ENCODE data around the gene PIGR.
A peak's percentile ranks its signal among the peaks of the same experiment; 100 is the strongest.

The PIGR gene

DNA sequence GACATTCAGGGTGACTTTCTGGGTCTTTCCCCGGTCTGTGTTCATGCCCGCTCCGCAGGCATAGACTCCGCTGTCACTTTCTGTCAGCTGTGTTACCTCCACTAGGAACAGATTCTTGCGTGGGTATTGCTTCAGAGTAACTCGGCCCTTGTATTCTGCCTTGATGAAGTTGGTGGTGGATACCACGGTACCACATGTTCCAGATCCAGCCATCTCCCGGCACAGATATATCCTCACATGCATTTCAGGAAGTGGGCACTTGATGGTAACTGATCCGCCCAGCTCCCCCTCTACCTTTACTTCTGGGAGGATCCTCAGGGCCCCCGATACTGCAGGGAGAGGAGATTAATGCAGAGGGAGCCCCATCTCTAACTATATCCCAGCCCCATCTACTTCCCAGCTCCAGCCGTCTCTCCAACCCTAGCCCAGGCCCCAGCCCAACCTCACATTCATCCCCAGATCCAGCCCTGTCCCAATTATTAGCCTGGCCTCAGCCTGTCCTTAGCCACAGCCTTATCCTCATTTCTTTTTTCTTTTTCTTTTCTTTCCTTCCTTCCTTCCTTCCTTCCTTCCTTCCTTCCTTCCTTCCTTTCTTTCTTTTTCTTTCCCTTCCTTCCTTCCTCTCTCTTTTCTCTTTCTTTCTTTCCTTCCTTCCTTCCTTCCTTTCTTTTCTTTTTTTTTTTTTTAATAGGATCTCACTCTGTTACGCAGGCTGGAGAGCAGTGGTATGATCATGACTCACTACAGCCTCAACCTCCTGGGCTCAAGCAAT, 32.3 kb downstream of the PIGR start:
- Histone ChIP-seq H3K27me3 (ENCODE audit: control insufficient read depth in 1 of 2, insufficient read depth in 2 of 2, low read length in 2 of 2) (peaks cover 7 to 8% of the 10 kb centered on the region in 2 donors), H3K9ac (ENCODE audit: low read depth in 1 of 2, low read length in 2 of 2) (no peak overlapping the region), H3K4me3 (ENCODE audit: low read depth in 1 of 2, low read length in 2 of 2) (no peak overlapping the region), H3K4me1 (ENCODE audit: control insufficient read depth in 1 of 2, insufficient read depth in 2 of 2, low read length in 2 of 2) (peaks cover 7% of the 10 kb centered on the region in 2 donors), H3K36me3 (ENCODE audit: control insufficient read depth in 1 of 2, insufficient read depth in 2 of 2, low read length in 2 of 2) (no peaks in the 10 kb centered on the region), H3K27ac (ENCODE audit: low read depth, low read length) (no peak overlapping the region), H3K9me3 (ENCODE audit: control insufficient read depth in 1 of 2, low read length in 2 of 2) (no peaks in the 10 kb centered on the region)

DNA sequence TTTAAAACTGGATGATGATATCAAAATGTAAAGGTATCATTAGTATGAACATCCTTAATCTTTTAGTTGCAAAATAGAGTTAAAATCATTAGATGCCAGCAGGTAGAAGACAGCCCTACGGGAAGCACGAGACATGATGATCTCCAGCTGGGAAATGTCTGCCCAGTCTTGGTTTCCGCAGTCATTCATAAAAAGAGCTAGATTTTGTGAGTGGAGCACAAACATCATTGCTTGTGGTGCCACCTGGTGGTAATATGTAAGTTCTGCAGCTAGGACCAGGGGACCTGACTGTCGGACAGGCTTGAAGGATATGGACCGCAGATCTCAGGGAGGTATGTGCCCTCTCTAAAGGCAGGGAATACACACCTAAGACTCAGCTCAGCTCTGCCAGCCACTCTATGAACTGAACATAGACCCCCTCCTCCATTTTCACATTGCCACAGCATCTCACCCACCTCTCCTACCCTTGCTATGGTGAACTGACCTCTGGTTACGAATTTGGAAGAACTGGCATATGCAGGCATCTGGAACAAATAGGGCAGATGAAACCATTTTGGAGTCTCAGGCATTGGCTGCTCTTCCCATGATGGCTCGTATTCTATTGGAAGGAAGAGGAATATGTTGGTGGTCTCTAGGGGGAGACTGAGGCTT, 33.7 kb downstream of the PIGR start:
- no peak overlapping the region for H3K9ac ChIP-seq (ENCODE audit: low read depth in 1 of 2, low read length in 2 of 2)
- H3K4me3 ChIP-seq (ENCODE audit: low read depth in 1 of 2, low read length in 2 of 2): no peak overlapping the region
- H3K4me1 ChIP-seq (ENCODE audit: control insufficient read depth in 1 of 2, insufficient read depth in 2 of 2, low read length in 2 of 2): peaks cover 7 to 9% of the 10 kb centered on the region in 2 donors
- peaks cover 7 to 8% of the 10 kb centered on the region in 2 donors for H3K27me3 ChIP-seq (ENCODE audit: control insufficient read depth in 1 of 2, insufficient read depth in 2 of 2, low read length in 2 of 2)
- H3K27ac ChIP-seq (ENCODE audit: low read depth, low read length): no peak overlapping the region
- no peaks in the 10 kb centered on the region for H3K9me3 ChIP-seq (ENCODE audit: control insufficient read depth in 1 of 2, low read length in 2 of 2)
- H3K36me3 ChIP-seq (ENCODE audit: control insufficient read depth in 1 of 2, insufficient read depth in 2 of 2, low read length in 2 of 2): no peaks in the 10 kb centered on the region

DNA sequence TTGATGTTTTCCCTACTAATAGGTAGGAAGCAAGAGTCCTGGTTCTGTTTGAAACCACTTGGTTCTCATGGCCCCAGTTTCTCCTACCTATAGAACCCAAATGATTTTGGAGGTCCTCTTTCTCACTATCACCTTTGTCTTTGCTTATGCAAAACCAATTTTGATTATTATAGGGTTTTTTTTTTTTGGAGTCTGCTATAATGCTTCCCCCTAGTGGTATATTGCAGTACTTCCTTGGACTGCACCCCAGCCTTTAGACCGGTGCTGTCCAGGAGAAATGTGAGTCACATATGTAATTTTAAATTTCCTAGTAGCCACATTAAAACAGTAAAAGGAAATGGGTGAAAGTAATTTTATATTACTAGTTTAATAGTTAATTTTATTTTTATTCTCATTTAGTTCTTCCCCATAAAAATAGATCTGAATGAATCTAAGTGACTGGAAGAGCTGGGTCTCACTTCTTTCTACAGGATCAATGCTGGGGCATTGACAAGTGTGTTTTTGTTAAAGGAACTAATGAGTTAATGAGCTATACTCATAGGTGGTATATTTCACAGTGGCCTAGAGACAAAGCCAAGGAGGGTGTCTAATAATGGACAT, 35.1 kb downstream of the PIGR start:
- Histone ChIP-seq H3K4me1 (ENCODE audit: control insufficient read depth in 1 of 2, insufficient read depth in 2 of 2, low read length in 2 of 2) (peaks cover 7 to 9% of the 10 kb centered on the region in 2 donors), H3K9ac (ENCODE audit: low read depth in 1 of 2, low read length in 2 of 2) (no peak overlapping the region), H3K27me3 (ENCODE audit: control insufficient read depth in 1 of 2, insufficient read depth in 2 of 2, low read length in 2 of 2) (peaks cover 7 to 8% of the 10 kb centered on the region in 2 donors), H3K4me3 (ENCODE audit: low read depth in 1 of 2, low read length in 2 of 2) (no peak overlapping the region), H3K9me3 (ENCODE audit: control insufficient read depth in 1 of 2, low read length in 2 of 2) (no peaks in the 10 kb centered on the region), H3K36me3 (ENCODE audit: control insufficient read depth in 1 of 2, insufficient read depth in 2 of 2, low read length in 2 of 2) (no peaks in the 10 kb centered on the region), H3K27ac (ENCODE audit: low read depth, low read length) (no peak overlapping the region)

DNA sequence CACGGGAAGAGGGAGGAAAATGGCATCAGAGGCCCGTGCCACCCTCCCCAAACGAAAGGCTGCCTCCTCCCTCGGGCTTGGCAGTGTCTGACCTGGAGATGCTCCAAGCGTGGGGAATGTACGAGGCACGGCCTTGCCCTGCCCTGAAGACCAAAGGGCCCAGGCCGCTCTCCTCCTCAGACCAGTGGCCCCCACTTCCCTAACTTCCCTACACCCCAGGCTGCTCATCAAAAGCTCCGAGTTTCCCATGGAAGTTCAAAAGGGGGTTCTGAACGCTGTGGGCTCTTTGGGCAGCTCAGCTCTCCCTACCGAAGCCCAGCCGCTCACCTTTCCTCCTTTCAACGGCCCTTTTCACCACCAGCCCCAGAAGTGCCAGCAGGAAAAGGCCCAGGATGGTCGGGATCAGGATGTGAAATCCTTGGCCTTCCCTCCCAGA, 36.4 kb downstream of the PIGR start:
- Histone ChIP-seq H3K36me3 (ENCODE audit: control insufficient read depth in 1 of 2, insufficient read depth in 2 of 2, low read length in 2 of 2) (no peaks in the 10 kb centered on the region), H3K4me1 (ENCODE audit: control insufficient read depth in 1 of 2, insufficient read depth in 2 of 2, low read length in 2 of 2) (peaks cover 7 to 9% of the 10 kb centered on the region in 2 donors), H3K4me3 (ENCODE audit: low read depth in 1 of 2, low read length in 2 of 2) (peak overlapping the region; percentile 34 to 41), H3K9me3 (ENCODE audit: control insufficient read depth in 1 of 2, low read length in 2 of 2) (no peaks in the 10 kb centered on the region), H3K9ac (ENCODE audit: low read depth in 1 of 2, low read length in 2 of 2) (peak overlapping the region in 1 of 2 donors; percentile 34), H3K27me3 (ENCODE audit: control insufficient read depth in 1 of 2, insufficient read depth in 2 of 2, low read length in 2 of 2) (peaks cover 7 to 8% of the 10 kb centered on the region in 2 donors), H3K27ac (ENCODE audit: low read depth, low read length) (no peak overlapping the region)

DNA sequence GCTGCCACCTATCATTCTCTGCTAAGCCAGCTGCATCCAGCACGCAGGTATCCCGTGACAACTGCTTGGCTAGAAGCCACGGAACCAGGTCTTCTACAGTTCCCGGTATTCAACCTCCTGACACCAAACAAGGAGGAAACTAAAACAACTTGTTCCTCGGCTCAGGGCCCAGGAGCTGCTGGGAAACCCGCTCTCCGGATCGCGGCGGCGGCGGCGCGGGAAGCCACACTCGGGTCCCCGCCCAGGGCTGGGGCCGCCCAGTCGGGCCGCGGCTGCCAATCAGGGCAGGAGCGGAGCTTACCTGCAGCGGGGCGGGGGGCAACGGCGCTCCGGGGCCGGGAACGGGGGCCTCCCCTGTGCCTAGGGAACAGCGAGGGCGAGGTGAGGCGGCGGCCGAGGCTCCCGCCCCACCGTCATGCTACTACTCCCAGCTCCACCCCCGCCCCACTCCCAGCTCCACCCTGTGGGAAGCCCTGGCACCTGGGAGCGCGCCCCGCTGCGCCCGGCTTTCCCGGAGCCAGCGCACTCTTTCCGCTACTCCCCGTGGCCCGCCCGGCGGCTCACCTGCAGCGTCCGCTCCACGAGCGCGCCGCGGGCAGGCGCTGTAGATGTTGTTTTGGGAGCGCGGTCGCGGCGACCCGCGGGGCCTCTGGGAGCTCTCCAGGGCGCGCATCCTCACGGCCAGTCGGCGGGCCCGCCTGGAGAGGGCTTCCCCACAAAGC, 36.9 kb downstream of the PIGR start:
- Histone ChIP-seq H3K9ac (ENCODE audit: low read depth in 1 of 2, low read length in 2 of 2) (peak overlapping the region in 1 of 2 donors; percentile 34), H3K27me3 (ENCODE audit: control insufficient read depth in 1 of 2, insufficient read depth in 2 of 2, low read length in 2 of 2) (peaks cover 7 to 8% of the 10 kb centered on the region in 2 donors), H3K4me3 (ENCODE audit: low read depth in 1 of 2, low read length in 2 of 2) (peak overlapping the region; percentile 34 to 41), H3K4me1 (ENCODE audit: control insufficient read depth in 1 of 2, insufficient read depth in 2 of 2, low read length in 2 of 2) (peaks cover 7 to 9% of the 10 kb centered on the region in 2 donors), H3K36me3 (ENCODE audit: control insufficient read depth in 1 of 2, insufficient read depth in 2 of 2, low read length in 2 of 2) (peaks cover 0 to 4% of the 10 kb centered on the region in 2 donors), H3K9me3 (ENCODE audit: control insufficient read depth in 1 of 2, low read length in 2 of 2) (no peaks in the 10 kb centered on the region), H3K27ac (ENCODE audit: low read depth, low read length) (no peak overlapping the region)

DNA sequence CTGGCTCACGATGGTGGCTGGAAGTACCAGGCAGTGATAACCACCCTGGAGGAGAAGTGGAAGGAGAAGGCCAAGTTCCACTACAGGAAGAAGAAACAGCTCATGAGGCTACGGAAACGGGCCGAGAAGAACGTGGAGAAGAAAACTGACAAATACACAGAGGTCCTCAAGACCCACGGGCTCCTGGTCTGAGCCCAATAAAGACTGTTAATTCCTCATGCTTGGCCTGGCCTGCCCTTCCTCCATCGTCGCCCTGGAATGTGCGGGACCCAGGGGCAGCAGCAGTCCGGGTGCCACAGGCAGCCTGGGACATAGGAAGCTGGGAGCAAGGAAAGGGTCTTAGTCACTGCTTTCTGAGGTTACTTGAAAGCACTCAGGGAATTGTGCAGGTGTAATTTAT, 38.2 kb downstream of the PIGR start:
- Histone ChIP-seq H3K9ac (ENCODE audit: low read depth in 1 of 2, low read length in 2 of 2) (no peak overlapping the region), H3K4me1 (ENCODE audit: control insufficient read depth in 1 of 2, insufficient read depth in 2 of 2, low read length in 2 of 2) (peaks cover 7 to 9% of the 10 kb centered on the region in 2 donors), H3K9me3 (ENCODE audit: control insufficient read depth in 1 of 2, low read length in 2 of 2) (no peaks in the 10 kb centered on the region), H3K27ac (ENCODE audit: low read depth, low read length) (no peak overlapping the region), H3K27me3 (ENCODE audit: control insufficient read depth in 1 of 2, insufficient read depth in 2 of 2, low read length in 2 of 2) (peaks cover 7 to 8% of the 10 kb centered on the region in 2 donors), H3K36me3 (ENCODE audit: control insufficient read depth in 1 of 2, insufficient read depth in 2 of 2, low read length in 2 of 2) (peaks cover 0 to 4% of the 10 kb centered on the region in 2 donors), H3K4me3 (ENCODE audit: low read depth in 1 of 2, low read length in 2 of 2) (no peak overlapping the region)

DNA sequence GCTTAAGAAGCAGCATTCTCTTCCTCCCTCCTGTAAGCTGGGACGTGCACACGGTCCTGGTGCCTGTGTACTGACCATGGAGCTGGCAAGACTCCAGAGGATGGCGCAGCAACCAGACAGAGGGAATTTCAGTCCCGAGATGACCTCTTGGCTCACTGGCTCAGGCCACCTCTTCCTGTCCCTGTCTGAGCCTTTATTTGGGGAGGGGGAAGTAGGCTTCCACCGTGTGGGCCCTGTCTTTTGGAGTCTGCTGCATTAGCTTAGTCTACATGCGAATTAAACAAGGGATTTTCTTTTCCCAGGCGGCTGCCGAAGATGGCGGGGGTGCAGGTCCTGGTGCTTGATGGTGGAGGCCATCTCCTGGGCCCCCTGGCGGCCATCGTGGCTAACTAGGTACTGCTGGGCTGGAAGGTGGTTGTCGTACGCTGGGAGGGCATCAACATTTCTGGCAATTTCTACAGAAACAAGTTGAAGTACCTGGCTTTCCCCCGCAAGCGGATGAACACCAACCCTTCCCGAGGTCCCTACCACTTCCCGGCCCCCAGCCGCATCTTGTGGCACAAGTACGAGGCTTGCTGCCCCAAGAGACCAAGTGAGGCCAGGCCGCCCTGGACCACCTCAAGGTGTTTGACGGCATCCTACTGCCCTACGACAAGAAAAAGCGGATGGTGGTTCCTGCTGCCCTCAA, 38.8 kb downstream of the PIGR start:
- H3K4me1 ChIP-seq (ENCODE audit: control insufficient read depth in 1 of 2, insufficient read depth in 2 of 2, low read length in 2 of 2): peaks cover 7 to 9% of the 10 kb centered on the region in 2 donors
- H3K27me3 ChIP-seq (ENCODE audit: control insufficient read depth in 1 of 2, insufficient read depth in 2 of 2, low read length in 2 of 2): peaks cover 7 to 8% of the 10 kb centered on the region in 2 donors
- no peak overlapping the region for H3K9ac ChIP-seq (ENCODE audit: low read depth in 1 of 2, low read length in 2 of 2)
- no peaks in the 10 kb centered on the region for H3K9me3 ChIP-seq (ENCODE audit: control insufficient read depth in 1 of 2, low read length in 2 of 2)
- H3K36me3 ChIP-seq (ENCODE audit: control insufficient read depth in 1 of 2, insufficient read depth in 2 of 2, low read length in 2 of 2): peaks cover 0 to 4% of the 10 kb centered on the region in 2 donors
- no peak overlapping the region for H3K27ac ChIP-seq (ENCODE audit: low read depth, low read length)
- H3K4me3 ChIP-seq (ENCODE audit: low read depth in 1 of 2, low read length in 2 of 2): no peak overlapping the region

DNA sequence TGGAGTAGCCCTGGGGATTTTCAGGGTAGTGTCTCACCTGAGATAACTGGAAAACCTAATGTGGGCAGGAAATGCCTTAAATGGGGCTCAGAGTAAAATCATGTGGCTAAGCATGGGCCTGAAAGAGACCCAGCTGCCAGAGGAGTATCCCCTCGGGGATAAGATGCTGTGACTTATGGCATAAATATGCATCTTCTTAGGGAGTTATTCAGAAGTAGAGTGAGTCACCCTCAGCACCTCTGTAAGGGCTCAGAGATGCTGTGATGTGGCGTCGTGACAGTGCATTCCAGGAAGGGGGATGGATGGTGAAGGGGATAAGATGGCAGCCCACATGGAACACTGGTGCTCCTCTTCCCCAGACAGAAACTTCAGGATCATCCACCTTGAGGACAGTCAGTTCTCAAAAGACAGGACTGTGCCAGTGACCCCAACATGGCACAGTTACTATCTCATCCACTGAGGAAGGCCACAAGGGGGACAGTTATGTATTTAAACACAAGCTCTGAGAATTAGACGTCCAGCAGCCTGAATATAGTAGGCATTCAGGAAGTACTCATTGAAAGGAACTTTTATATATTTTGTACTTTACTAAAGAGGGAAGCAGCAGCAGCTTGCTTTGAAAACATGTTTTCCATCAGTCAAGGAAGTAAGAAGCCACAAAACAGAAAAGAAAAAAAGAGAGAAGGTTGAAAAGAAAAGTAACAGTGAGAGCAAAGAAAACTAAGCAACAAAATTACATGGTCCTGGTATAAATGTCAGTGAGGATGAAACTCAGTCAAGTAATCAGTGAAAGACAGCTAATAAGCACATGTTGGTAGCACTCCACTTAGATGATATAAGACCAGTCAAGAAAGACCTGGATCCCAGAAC, 40.7 kb downstream of the PIGR start:
- Histone ChIP-seq H3K27ac (ENCODE audit: low read depth, low read length) (no peak overlapping the region), H3K4me1 (ENCODE audit: control insufficient read depth in 1 of 2, insufficient read depth in 2 of 2, low read length in 2 of 2) (peaks cover 7 to 9% of the 10 kb centered on the region in 2 donors), H3K9ac (ENCODE audit: low read depth in 1 of 2, low read length in 2 of 2) (no peak overlapping the region), H3K9me3 (ENCODE audit: control insufficient read depth in 1 of 2, low read length in 2 of 2) (no peaks in the 10 kb centered on the region), H3K27me3 (ENCODE audit: control insufficient read depth in 1 of 2, insufficient read depth in 2 of 2, low read length in 2 of 2) (peaks cover 7 to 8% of the 10 kb centered on the region in 2 donors), H3K4me3 (ENCODE audit: low read depth in 1 of 2, low read length in 2 of 2) (no peak overlapping the region), H3K36me3 (ENCODE audit: control insufficient read depth in 1 of 2, insufficient read depth in 2 of 2, low read length in 2 of 2) (peaks cover 0 to 4% of the 10 kb centered on the region in 2 donors)
